GM21515 (cell line): ENCODE data around the gene VPS13D.
"Not testable (repeated sequence)": the region's sequence is repeated elsewhere in the genome, so short reads cannot be mapped to it uniquely, and the experiment has no call there.

ENCODE experiments used
- ATAC-seq: cut with Tn5 transposase; IDR thresholded peaks from one replicate; pipeline ENCODE4 v1.9.1; 2021; ENCODE audit not compliant: unreplicated experiment

The VPS13D gene

DNA sequence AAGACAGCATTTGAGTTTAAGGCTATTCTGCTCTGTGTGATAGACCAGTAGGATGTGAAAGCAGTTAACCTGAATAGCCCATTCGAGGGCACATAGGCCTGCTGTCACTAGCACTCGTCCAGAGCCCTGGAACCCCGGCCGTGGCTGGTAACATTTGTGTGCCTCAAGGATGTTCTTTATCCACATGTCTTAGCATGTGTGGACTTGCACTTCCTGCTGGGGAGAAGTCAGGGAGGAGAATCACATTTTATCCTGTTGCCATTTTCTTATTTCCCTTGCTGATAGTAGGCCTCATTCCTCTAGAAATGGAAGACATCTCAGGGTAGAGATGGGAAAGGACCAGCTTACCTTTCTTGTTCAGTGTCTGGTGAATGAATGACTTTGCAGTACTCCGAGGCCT is 54.7 kb downstream of the VPS13D start:
- no peak for ATAC-seq

DNA sequence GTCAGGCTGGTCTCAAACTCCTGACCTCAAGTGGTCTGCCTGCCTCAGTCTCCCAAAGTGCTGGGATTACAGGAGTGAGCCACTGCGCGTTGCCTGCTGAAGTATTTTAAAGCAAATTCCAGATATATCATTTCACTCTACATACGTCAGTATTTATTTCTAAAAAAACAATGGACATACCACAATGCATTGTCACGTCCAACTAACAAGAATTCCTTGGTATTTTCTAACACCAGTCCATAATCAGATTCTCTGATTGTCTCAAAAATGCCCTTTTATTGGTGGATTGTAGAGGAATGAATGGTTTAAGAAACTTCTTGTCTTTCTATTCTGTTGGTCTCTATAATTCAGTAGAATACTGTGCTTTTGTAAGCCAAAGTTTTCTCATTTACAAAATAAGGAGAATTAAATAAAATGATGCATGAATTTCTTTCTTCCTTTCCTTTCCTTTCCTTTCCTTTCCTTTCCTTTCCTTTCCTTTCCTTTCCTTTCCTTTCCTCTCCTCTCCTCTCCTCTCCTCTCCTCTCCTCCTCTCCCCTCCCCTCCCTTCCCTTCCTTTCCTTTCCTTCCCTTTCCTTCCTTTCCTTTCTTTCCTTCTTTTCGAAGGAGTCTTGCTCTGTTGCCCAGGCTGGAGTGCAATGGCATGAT is 55.8 kb downstream of the VPS13D start:
- ATAC-seq, result no peak

DNA sequence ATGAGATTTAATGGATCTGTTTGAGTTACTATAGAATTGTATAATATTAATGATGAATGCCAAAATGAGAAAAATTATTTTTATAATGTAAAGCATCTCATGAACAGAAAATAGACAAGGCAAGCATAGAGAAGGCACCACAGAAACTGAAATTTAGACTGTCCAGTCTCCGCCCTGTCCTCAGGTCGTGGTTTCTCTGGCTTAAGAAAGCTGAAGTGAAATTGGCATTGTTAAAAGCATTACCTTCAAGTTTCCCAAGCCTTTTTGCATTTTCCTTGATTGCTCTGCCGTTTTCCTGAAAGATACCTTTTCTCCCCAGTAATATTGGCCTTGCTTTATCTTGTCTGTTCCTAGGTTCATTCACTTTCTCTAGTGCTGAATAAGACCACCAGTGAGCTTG is 58.0 kb downstream of the VPS13D start:
- no peak for ATAC-seq

DNA sequence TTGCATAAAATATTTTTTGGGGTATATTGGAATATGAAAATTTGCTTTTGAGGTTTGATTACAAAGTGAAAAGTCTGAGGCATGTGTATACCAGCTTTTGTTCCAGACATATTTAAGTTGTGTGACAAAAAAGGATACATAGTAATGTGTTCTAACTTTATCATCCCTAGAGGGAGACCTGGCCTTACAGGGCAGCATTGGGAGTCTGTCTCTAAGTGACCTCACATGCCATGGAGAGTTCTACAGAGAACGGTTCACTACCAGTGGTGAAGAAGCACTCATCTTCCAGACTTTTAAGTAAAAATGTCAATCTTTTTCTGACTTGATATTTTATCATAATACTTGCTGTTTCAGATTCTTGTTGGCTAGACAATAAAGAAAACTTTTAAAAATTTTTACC is 61.0 kb downstream of the VPS13D start:
- ATAC-seq, result no peak

DNA sequence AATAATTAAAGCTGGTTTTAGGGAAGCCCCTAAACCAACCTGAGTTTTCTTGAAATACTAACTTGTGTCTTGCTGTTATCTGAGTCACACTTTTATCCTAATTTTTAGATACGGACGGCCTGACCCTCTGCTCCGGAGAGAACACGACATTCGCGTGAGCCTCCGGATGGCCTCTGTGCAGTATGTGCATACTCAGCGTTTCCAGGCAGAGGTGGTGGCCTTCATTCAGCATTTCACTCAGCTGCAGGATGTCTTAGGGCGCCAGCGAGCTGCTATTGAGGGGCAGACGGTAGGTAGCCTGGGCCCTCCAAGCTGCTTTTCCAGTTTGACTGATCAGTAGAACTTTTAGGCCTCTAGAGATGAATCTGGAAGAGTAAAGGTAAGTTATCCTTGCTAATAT is 63.6 kb downstream of the VPS13D start:
- no peak for ATAC-seq

DNA sequence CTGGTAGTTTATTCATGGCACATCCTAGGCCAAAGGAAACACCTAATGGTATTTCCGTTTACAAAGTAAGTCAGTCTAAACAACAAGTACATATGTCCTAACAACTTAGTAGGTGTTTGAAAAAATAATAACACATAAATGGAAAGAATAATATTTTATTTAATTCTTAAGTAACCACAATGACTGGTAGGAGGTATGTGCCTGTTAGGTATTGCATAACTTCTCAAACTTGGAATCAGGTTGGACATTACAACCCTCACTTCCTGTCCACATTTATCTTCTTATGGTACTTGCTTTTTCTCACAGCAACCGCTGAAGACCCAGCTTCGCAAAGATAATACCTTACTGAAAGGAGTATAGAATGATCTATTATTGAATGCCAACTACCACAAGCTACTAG is 64.2 kb downstream of the VPS13D start:
- no peak for ATAC-seq

DNA sequence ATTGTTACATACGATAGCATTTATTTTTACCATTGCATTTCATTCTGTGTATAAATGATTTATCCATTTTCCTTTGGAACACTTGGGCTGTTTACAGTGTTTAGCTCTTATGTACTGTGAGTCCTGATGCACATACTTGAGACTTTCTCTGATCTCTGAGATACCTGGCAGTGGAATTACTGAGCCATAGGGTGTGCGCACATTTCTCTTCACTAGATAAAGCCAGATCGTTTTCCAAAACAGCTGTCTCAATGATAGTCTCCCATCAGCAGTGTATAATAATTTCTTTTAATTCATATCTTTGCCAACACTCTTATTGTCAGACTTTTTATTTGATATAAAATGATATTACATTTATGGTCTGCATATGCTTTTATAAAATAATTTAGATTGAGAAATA is 66.2 kb downstream of the VPS13D start:
- no peak for ATAC-seq

DNA sequence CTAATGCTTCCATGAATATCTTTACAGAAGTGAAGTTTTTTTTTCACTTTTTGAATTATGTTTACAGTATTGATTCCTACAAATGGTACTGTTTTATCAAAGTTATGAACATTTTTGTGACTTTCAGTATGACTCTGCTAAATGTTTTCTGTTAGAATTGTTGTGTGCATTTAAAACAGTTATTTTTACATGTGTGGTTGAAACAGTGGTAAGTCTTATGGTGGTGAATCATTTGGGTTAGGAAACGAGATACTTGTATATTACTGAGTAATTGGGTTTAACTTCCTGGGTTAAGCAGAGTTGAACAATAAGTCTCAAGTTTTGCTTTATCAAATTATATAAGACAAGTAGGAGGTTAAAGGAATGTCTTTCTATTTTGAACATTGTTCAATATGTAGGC is 66.8 kb downstream of the VPS13D start:
- no peak for ATAC-seq

DNA sequence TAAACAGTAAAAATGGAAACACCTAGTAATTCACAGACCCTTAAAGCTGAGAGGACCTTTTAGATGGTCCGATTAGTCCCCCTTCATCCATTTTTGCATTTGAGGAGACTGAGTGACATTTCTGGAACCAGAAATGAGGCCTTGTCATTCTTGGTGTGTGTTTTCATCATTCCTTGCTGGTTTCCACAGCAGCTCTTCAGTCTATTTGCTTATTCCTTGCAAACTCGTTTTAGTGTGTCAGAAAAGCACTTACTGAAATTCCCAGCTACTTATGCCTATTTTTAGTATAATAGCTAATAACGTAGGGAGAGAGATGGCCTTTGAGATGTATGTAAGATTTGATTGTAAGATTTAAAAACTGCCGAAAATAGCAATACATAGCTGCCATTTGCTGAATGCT is 70.9 kb downstream of the VPS13D start:
- no peak for ATAC-seq

DNA sequence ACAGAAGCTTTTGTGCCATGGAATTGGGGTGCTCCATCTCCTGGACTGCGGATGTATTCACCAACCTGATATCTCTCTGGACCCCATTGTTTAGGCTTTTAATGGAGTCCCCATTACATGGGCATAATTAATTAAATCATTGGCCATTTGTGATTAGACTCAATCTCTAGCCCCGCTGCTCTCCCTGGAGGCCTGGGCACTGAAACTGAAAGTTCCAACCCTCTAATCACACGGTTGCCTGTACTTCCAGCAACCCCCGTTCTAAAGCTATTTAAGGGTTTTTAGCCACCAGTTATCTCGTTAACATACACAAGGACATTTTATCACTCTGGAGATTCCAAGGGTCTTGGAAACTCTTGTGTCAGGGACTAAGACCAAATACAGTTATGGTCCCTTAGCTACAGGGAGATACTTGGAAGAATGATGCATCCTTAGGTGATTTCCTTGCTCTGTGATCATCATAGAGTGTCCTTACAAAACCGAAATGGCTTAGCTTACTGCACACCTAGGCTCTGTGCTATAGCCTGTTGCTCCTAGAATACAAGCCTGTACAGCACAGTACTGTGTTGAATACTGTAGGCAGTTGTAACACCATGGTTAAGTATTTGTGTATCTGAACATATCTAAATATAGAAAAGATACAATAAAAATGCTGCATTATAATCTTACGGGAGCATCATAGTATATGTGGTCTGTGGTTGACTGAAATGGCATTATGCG is 71.8 kb downstream of the VPS13D start:
- no peak for ATAC-seq

DNA sequence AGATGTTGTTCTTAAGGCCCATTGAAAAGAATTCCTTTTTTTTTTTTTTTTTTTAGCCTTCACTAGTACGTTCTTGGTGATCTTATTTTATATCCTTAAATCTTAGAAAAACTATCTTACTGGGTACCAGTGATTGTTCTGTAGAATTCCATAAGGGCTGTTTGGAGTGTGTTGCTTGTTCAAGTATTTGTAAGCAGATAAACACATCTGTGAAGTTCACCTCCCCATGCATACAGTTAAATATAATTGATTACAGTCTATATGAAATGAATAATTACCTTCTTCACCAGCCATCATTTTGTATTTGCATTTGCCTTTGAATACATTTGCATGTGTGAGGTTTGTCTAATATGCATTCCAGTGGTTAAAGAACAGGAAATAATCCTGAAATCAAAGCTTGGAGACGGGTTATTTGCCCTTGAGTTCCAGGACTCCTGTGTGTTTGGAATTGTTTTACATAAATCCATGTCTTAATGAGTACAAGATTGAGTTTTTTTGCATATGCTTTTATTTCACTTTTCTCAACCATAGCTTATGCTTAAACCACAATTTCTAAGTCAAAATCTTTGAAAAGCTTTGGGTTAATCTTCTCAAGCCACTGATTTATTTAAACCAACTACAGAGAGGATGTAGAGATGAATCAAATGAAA is 73.1 kb downstream of the VPS13D start:
- no peak for ATAC-seq

DNA sequence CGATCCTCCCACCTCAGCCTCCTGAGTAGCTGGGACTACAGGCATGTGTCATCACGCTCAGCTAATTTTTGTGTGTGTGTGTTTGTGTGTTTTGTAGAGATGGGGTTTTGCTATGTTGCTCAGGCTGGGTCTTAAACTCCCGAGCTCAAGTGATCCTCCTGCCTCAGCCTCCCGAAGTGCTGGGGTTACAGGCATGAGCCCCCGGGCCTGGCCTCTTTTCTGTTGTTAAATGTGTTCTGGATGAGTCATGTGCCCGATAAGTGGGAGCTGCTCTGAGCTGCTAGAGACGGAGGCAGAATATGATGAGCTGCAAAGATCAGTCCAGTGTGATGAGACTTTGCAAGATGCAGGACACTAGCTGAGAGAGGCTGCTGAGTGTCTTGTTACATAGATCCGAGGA is 75.5 kb downstream of the VPS13D start:
- no peak for ATAC-seq

DNA sequence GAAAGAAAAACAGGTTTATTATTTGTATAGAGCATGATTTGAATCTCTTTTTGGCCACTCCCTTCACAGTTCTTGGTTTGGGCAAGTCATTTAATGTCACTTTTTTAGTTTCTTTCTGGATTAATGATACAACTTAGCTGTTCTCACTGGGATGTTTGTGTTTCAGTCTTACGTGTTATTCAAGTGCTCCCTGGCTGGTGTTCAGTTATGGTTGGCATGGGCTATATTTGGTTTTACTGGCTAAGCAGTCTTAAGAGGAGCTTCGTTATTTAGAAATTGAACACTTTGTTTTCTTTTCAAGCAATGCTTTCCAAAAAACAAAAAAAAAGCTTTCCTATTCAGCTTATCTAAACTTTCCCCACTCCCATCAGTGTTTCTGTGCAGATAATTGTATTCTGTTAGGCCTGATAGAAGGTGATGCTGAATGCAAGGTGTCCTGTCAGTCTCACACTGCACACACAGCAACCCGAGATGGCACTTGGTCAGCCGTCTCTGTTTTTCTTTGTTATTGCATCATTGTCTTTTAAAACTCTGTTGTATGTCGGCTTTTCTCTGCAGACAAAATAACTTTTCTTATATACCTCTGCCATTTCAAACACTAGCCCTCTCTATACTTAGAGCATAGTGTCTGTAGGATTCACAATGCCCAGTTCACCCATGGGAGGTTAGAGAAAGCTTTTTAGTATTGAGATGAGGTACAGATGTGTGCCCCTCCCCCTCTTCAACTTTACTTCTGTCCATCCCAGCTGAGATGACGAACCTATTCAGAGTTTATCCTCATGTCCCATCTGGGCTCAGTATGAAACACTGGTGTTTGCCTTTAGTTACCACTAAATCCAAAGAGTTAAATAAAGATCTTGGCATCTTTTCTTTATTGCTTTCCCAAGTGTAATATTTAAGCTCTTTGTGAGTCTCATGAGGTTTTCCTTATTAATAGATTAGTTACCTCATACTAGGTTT is 80.2 kb downstream of the VPS13D start:
- no peak for ATAC-seq

DNA sequence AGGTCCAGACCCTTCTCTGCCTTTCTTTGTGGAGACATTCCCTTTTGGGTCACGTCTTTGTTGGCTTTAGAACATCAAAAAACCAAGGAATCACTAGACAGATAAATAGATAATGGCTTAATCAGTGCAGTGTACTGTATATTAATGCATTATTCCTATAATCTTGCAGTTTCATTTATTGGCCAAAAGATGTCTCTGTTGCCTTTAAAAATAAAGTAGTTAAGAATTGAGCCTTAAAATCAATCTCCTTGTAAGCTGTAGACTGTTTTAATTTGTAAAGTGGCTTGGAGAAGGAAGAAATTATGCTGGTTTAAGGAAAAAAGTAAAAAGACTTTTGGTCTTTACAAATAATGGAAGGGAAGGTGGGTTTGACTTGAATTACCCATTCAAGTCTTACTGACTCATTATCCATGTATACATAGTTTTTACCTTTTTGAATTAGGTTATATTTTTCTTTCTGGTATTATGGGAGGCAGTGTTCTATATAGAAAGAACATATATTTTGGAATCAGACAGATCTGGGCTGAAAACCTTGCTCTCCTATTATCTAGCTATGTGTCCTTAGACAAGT is 84.6 kb downstream of the VPS13D start:
- ATAC-seq, result no peak

DNA sequence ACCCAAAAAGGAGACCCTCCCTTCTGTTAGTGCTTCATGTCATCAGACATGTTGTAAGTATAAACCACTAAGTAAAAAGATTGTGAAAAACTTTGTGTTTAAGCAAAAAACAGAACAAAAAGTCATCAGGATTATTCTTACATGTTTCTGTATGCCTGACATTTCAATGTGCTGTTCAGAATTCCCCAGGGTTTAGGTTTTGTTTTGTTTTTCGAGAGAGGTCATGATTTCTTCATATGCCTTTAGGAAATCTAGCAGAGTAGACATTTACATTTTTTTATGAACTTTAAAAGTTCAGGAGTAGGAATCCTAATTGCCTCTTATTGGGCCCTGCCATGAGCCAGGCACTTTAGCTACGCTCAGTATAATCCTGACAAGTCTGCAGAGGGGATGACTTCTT is 85.3 kb downstream of the VPS13D start:
- no peak for ATAC-seq

DNA sequence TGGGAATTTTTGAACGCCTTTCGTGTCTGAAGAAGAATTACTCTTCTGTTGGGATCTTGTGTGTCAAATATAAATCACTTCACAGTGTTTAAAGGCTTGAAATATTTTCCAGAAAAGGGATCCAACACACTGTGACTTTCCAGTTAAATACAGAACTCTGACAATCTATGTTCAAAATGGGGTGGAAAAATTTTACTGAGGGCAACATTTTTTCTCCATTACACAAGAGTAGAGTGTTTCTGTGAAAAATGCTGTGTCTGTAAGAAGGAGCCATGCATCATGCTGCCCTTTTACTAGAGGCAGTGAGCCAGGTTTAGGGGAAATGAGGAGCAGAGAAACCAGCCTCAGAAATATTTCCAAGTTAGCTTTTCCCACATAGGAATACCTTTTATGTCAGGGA is 86.5 kb downstream of the VPS13D start:
- no peak for ATAC-seq

DNA sequence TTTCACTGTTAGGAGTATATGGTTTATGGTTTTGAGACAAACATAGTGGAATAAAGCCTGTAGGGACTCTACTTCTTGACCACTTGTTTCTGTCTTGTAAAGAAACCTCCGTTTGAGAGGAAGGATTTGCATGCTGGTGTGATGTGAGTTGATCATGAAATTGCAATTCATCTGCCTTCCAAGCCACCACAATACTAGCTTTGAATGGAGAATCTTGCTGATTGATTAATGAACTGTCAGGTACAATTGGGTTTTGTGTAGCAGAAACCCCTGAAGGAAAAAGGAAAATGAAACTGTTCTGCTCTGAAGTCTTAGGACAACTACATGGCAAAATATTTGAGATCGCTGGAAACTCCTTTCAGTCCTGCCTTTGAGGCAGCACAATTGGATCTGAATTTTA is 90.7 kb downstream of the VPS13D start:
- ATAC-seq, result no peak

DNA sequence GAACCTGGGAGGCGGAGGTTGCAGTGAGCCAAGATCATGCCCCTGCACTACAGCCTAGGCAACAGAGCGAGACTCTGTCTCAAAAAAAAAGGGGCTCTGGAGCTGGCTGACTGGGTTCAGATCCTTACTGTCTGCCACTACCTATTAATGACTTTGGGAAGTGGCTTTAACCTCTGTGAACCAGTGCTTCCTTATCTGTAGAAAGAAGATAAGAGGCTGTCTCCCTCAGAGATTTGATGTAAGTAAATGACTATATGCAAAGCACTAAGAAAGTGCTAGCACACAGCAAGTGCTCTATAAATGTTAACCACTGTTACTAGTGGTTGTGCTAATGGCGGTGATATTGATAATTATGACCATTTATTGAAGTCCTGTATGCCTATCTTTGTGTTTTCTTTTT is 94.6 kb downstream of the VPS13D start:
- ATAC-seq, result no peak

DNA sequence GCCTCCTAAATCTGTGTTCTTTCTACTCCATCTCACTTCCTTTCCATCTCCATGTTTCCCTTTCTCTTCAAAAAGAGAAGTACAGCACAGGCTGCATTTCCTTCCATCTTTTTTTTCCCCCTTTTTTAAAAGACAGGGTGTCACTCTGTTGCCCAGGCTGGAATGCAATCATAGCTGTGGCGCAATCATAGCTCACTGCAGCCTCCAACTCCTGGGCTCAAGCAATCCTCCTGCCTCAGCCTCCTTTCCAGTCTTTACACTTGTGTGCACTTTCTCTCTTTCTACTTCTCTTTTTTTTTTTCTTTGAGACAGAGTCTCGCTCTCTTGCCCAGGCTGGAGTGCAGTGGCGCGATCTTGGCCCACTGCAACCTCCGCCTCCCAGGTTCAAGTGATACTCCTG is 95.1 kb downstream of the VPS13D start:
- not testable (repeated sequence) for ATAC-seq

DNA sequence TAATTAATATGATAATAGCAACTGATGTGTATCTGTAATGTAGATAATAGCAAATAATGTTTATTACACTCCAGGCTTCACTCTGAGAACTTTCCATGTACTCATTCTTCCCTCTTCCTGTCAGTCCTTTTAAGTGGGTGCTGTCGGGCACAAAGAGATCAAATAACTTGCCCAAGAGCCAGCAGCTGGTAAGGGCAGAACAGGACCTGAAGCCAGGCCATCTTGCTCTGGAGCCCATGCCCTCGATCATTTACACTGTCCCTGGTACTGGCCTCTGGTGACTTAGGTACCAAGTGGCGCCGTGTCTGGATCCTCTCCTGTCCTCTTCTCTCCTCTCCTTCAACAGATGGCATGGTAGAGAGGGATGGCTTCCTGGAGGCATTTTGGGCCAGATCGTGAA is 97.2 kb downstream of the VPS13D start:
- ATAC-seq, result no peak

DNA sequence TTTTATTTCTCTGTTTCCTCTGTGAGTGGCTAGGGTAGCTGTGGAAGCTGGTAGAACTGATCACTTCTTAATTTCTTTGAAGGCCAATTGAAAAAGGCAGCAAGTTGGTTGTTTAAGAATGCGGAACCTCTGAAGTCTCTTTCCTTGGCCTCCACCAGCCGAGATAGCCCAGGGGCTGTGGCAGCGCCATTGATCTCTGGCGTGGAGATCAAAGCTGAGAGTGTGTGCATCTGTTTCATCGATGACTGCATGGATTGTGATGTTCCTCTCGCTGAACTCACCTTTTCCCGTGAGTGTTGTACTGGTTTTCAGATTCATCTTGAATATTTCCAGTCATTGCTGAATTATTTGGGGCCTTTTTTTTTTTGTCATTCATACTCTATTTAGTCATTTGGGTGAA is 97.7 kb downstream of the VPS13D start:
- no peak for ATAC-seq
